PC-3 (cell line): ENCODE results near the gene QPCT. TPM values are rescaled to one million over a fixed set of nuclear protein-coding genes. Genes with fewer than 3 reads are reported as not detected.
"Not testable (repeated sequence)": the region's sequence is repeated elsewhere in the genome, so short reads cannot be mapped to it uniquely, and the experiment has no call there.

Experiments used
- ATAC-seq: fragments of 200-7000 bp; cut with Tn5 transposase; 2 replicates; pipeline ENCODE4 v1.9.1; 2020; ENCODE audit warnings: mild to moderate bottlenecking, moderate library complexity
- Bru-seq: library from RNA; stranded (reverse); fragments of 400-500 nt; gene quantifications from one replicate; lab custom pipeline; 2021; lab: Mats Ljungman, UMichigan
- BruChase-seq, 2 experiments: library from RNA; stranded (reverse); fragments of 400-500 nt; gene quantifications; one replicate each; lab custom pipeline; 2021; lab: Mats Ljungman, UMichigan
- BruUV-seq: library from RNA; stranded (reverse); fragments of 400-500 nt; replicated peaks from 2 replicates; lab custom pipeline; 2021; lab: Mats Ljungman, UMichigan
- CTCF ChIA-PET: fragments of 300-600 bp; sonication (Branson Sonifier 250); formaldehyde crosslinking; loops from one replicate; lab custom pipeline; 2022; ENCODE audit warnings: antibody characterized with exemption; lab: Charles Lee
- POLR2A ChIA-PET: fragments of 300-600 bp; sonication (Branson Sonifier 250); formaldehyde crosslinking; loops from one replicate; lab custom pipeline; 2022; ENCODE audit warnings: antibody characterized with exemption; ENCODE audit not compliant: unreplicated experiment; lab: Charles Lee
- DNase-seq: peaks from one replicate; pipeline ENCODE4 v3.0.0-alpha.2; 2015
- H2AFZ ChIP-seq: fragments of 300-600 bp; sonication (generic); 2 replicates; pipeline ENCODE4 v1.6.0; 2016; ENCODE audit warnings: antibody characterized with exemption, low read length
- H3F3A ChIP-seq: fragments of 300-600 bp; sonication (generic); one replicate; pipeline ENCODE4 v1.6.0; 2017; ENCODE audit warnings: antibody characterized with exemption, low read length, control low read depth, mild to moderate bottlenecking; ENCODE audit not compliant: unreplicated experiment
- H3K27ac ChIP-seq: fragments of 300-600 bp; sonication (generic); 2 replicates; pipeline ENCODE4 v1.5.1; 2016; ENCODE audit warnings: mild to moderate bottlenecking, low read length
- H3K27me3 ChIP-seq: fragments of 300-600 bp; sonication (generic); 2 replicates; pipeline ENCODE4 v1.6.1; 2016; ENCODE audit warnings: low read length, mixed read lengths
- H3K36me3 ChIP-seq: fragments of 300-600 bp; sonication (generic); 2 replicates; pipeline ENCODE4 v1.6.1; 2016; ENCODE audit warnings: low read depth, mixed run types, low read length, mixed read lengths
- H3K4me1 ChIP-seq: fragments of 300-600 bp; sonication (generic); 2 replicates; pipeline ENCODE4 v1.5.1; 2016; ENCODE audit warnings: low read length; ENCODE audit not compliant: insufficient read depth
- H3K4me2 ChIP-seq: fragments of 300-600 bp; sonication (generic); 2 replicates; pipeline ENCODE4 v1.6.0; 2016; ENCODE audit warnings: low read length
- H3K4me3 ChIP-seq: fragments of 300-600 bp; sonication (generic); 2 replicates; pipeline ENCODE4 v1.5.1; 2016; ENCODE audit warnings: mild to moderate bottlenecking, low read length, mixed read lengths
- H3K79me2 ChIP-seq: fragments of 300-600 bp; sonication (generic); 2 replicates; pipeline ENCODE4 v1.6.1; 2017; ENCODE audit warnings: low read length, mixed read lengths
- H3K9ac ChIP-seq: fragments of 300-600 bp; sonication (generic); 2 replicates; pipeline ENCODE4 v1.6.0; 2016; ENCODE audit warnings: mild to moderate bottlenecking, low read length
- H3K9me2 ChIP-seq: fragments of 300-600 bp; sonication (generic); replicated peaks from 2 replicates; pipeline ENCODE4 v1.6.1; 2016; ENCODE audit warnings: mixed run types, low read length, mixed read lengths
- H3K9me3 ChIP-seq: fragments of 300-600 bp; sonication (generic); 2 replicates; pipeline ENCODE4 v1.6.1; 2016; ENCODE audit warnings: low read length, mixed read lengths
- H4K20me1 ChIP-seq: fragments of 300-600 bp; sonication (generic); 2 replicates; pipeline ENCODE4 v1.6.1; 2016; ENCODE audit warnings: low read length, mixed read lengths
- EZH2 ChIP-seq: fragments of 300-600 bp; sonication (generic); IDR thresholded peaks from one replicate; pipeline ENCODE4 v1.6.1; 2017; ENCODE audit warnings: antibody characterized with exemption, mild to moderate bottlenecking, low read length; ENCODE audit not compliant: unreplicated experiment
- EZH2phosphoT487 ChIP-seq: fragments of 300-600 bp; sonication (generic); IDR thresholded peaks from 2 replicates; pipeline ENCODE4 v1.6.1; 2018; ENCODE audit warnings: mild to moderate bottlenecking, antibody characterized with exemption, low read length, borderline replicate concordance
- intact Hi-C: fragments of 100-400 bp; cut with micrococcal nuclease; formaldehyde crosslinking; loops from 2 replicates; pipeline ENCODE4 v1.9.0; 2023
- long read RNA-seq: library from polyadenylated mRNA; unstranded; transcript quantifications from one replicate; pipeline ENCODE4 v2.0.0, GENCODE V29; 2021; ENCODE audit not compliant: unreplicated experiment
- total RNA-seq: library from RNA; depleted of rRNA; stranded (reverse); fragments of >200 nt; gene quantifications from 2 replicates; pipeline ENCODE4 v1.2.3, GENCODE V29; 2014; rRNA removed
- TF ChIP-seq, protein P1 (sequence below): fragments of 300-600 bp; sonication (generic); conservative IDR thresholded peaks from 2 replicates; pipeline ENCODE4 v1.5.1; 2017; ENCODE audit warnings: antibody characterized with exemption, low read depth, mild to moderate bottlenecking, low read length

Gene QPCT
- total RNA-seq (not detected in 2 replicates), Bru-seq, nascent RNA (percentile 9 among the genes with signal in this experiment), BruChase-seq, experiment 1, labeled RNA remaining after a 6-hour chase (percentile 13 among the genes with signal in this experiment), BruChase-seq, experiment 2, labeled RNA remaining after a 2-hour chase (percentile 14 among the genes with signal in this experiment)
- long read RNA-seq, result 0 reads

DNA sequence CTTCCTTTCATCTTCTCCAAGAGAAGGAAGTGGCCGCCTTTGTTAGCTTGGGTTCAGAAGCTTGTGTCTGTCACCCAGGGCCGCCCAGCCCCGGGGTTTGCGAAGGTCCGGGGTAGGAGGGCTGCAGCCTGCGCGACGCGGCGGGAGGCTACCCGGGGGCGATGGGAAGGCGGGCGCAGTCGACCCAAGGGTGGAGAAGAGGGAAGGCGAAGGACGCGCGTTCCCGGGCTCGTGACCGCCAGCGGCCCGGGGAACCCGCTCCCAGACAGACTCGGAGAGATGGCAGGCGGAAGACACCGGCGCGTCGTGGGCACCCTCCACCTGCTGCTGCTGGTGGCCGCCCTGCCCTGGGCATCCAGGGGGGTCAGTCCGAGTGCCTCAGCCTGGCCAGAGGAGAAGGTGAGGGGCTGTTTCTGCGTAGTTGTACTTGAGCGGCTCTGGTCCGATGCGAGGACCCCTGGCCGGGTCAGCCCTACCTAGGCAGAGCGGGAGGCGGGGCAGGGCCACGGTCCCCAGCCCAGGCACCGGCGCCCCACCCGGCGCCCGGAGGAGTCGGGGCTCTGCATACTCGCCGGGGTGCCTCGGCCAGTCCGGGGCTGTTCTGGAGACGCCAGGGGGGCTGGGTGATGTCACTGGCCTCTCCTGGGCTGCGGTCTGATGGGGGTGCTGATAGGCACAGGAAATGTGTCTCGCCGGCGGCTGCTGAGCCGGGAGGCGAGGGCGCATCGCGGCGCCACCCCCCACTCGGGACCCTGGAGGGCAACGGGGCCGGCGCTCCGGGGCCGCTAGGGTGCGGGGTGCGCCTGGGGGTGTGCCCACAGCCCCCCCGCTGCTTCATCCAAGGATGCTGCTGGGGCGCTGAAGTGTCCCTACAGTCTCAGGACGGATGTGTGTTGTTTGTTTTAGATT is at the start of gene QPCT:
Gene QPCT (plus strand): TSS at position 178 of the 909 bp plus-strand sequence. CDS start 102 bp downstream, at position 280.
- H3F3A ChIP-seq, result no peaks in the 10 kb centered on the region
- ATAC-seq, result peak; percentile 24; the same call in 1 of the 2 replicates
- H3K9ac ChIP-seq, result no peak within 1 kb of the TSS
- ChIA-PET POLR2A (no interaction called here), CTCF (no interaction called here)
- peak within 1 kb of the TSS; percentile 70 for H3K4me2 ChIP-seq
- no peaks in the 10 kb centered on the region for H3K79me2 ChIP-seq
- H3K4me3 ChIP-seq, result peak within 1 kb of the TSS; percentile 31
- no peaks in the 10 kb centered on the region for H3K36me3 ChIP-seq
- intact Hi-C loops, result loop anchor here (5.0 kb wide), 1 partner anchor 33 kb away; no protein-coding TSS in a partner anchor
- H3K27ac ChIP-seq, result no peak within 1 kb of the TSS
- H4K20me1 ChIP-seq, result no peaks in the 10 kb centered on the region
- no peaks in the 10 kb centered on the region for H3K27me3 ChIP-seq
- H2AFZ ChIP-seq, result peak within 1 kb of the TSS; percentile 63
- TF ChIP-seq EZH2phosphoT487, result no peak
- no peak for TF ChIP-seq EZH2
- TF ChIP-seq, protein P1, sequence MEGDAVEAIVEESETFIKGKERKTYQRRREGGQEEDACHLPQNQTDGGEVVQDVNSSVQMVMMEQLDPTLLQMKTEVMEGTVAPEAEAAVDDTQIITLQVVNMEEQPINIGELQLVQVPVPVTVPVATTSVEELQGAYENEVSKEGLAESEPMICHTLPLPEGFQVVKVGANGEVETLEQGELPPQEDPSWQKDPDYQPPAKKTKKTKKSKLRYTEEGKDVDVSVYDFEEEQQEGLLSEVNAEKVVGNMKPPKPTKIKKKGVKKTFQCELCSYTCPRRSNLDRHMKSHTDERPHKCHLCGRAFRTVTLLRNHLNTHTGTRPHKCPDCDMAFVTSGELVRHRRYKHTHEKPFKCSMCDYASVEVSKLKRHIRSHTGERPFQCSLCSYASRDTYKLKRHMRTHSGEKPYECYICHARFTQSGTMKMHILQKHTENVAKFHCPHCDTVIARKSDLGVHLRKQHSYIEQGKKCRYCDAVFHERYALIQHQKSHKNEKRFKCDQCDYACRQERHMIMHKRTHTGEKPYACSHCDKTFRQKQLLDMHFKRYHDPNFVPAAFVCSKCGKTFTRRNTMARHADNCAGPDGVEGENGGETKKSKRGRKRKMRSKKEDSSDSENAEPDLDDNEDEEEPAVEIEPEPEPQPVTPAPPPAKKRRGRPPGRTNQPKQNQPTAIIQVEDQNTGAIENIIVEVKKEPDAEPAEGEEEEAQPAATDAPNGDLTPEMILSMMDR, result no peak
- H3K4me1 ChIP-seq, result no peaks in the 10 kb centered on the region
- no peaks in the 10 kb centered on the region for H3K9me3 ChIP-seq
- BruUV-seq, result no TSS peak
- no peaks in the 10 kb centered on the region for H3K9me2 ChIP-seq
- DNase-seq, result no peak

DNA sequence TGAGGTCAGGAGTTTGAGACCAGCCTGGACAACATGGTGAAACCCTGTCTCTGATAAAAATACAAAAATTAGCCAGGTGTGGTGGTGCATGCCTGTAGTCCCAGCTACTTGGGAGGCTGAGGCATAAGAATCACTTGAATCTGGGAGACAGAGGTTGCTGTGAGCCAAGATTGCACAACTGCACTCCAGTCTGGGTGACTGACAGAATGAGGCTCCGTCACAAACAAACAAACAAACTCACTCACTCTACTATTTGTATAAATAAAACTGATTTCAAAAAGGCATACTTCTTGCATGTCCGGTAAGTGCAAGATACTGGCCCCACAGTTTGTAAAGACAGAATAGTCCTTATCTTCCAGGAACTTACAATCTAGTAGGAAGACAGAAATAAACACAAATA is 49.6 kb upstream of the QPCT start:
- H3K9ac ChIP-seq, DNase-seq, H3K4me2 ChIP-seq, H3K27me3 ChIP-seq, CTCF ChIA-PET, H3F3A ChIP-seq, intact Hi-C loops, H4K20me1 ChIP-seq, ATAC-seq, H3K9me2 ChIP-seq, POLR2A ChIA-PET, H3K9me3 ChIP-seq, H3K27ac ChIP-seq, H2AFZ ChIP-seq, BruUV-seq, H3K4me1 ChIP-seq, H3K4me3 ChIP-seq, H3K36me3 ChIP-seq: not testable (repeated sequence)
- peaks cover 28% of the 10 kb centered on the region for H3K79me2 ChIP-seq

DNA sequence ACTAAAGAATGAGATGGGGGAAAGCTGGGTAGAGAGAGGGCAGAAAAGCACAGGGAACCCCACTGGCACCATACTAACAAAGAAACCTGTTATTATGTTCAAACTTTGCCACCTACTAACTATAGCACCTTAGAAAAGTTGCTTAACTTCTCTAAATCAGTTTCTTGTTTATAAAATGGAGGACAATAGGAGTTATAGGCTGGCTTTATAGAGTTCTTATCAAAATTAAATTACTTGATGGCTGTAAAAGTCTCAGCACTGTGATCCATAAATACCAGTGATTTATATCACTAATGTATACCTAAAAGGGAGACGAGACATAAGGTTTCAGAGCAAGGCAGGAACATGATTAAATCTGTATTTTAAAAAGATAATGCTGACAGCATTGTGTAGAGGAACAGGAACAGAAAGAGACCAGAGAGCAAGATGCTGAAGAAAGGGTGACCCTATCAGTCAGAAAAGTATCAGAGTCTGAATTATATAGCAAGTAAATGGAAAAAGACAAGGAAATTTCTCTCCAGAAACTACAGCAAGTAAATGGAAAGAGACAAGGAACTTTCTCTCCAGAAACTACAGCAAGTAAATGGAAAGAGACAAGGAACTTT is 48.9 kb upstream of the QPCT start:
- ChIA-PET CTCF (no interaction called here), POLR2A (no interaction called here)
- Histone ChIP-seq H3K9ac (no peak overlapping the region), H3K79me2 (peaks cover 32% of the 10 kb centered on the region), H3K9me2 (no peaks in the 10 kb centered on the region), H3K27ac (no peak overlapping the region), H3K4me1 (no peaks in the 10 kb centered on the region; the same call in 1 of the 2 replicates), H3K27me3 (no peaks in the 10 kb centered on the region), H3F3A (no peaks in the 10 kb centered on the region), H4K20me1 (peaks cover 4% of the 10 kb centered on the region; the same call in 1 of the 2 replicates), H2AFZ (no peak overlapping the region), H3K4me3 (no peak overlapping the region), H3K4me2 (no peak overlapping the region), H3K36me3 (no peaks in the 10 kb centered on the region; the same call in 1 of the 2 replicates), H3K9me3 (no peaks in the 10 kb centered on the region)
- DNase-seq (no peak), ATAC-seq (no peak)
- no TSS peak for BruUV-seq
- TF ChIP-seq, protein P1, result no peak
- TF ChIP-seq EZH2phosphoT487 (no peak), EZH2 (no peak)
- intact Hi-C loops, result no loop called here
